ENCODE data around the gene LEPROT.
"Not testable (repeated sequence)": the region's sequence is repeated elsewhere in the genome, so short reads cannot be mapped to it uniquely, and the experiment has no call there.

LEPROT gene

DNA sequence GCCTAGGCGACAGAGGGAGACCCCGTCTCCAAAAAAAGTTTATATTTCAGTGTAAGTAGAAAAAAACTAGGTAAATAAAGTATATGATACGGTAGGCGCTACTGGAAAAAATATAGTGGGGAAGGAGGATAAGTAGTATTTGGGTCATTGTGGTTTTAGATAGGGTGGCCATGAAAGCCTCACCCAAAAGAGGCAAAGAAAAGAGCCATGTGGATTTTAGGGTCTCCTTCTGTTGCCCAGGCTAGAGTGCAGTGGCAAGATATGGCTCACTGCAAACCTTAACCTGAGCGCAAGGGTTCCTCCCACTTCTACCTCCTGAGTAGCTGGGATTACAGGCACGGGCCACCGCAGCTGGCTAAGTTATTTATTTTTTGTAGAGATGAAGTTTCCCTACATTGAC lies 17.1 kb downstream of the LEPROT start:
- DNase-seq = no peak

DNA sequence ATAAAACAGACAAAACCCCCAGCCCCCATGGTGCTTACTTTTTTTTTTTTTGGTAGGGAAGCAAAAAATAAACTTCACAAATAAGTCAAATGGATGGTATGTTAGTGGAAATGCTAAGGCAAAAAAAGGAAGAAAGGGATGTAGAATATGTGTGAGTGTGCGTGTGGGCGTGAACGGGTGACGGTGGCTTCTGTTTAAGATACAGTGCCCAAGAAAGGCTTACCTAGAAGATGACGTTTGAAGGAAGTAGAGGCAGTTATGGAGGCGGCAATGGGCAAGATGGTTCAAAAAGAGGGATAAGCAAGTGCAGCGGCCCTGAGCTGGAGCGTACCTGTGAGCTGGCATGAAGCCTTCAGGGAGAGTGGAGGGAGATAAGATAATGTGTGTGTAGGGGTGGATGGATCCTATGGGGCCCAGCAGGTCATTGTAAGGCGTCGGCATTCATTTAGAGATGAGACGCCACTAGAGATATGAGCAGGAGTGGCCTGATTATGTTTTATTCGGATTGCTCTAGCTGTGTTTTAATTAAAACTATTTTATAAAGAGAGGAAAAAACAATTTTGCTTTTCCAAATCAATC lies 19.9 kb downstream of the LEPROT start:
- DNase-seq = no peak

DNA sequence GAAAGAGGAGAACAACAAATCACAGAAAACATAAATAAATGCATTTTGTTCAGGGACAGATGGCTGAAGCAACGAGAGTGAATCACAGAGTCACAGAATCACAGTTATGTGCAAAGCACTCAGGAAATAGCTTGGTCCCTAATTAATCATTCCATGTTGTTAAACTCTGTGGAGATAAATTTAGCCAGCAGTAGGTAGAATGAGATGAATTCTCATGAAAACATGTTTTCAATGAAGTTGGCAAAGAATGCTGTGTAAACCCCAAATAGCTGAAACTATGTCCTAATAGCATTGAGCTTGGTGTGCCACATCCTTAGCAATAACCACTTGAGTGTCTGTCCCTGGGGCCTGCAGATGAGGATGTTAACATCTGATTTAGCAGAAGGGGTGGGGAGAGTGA lies 20.4 kb downstream of the LEPROT start:
- no peak for DNase-seq

DNA sequence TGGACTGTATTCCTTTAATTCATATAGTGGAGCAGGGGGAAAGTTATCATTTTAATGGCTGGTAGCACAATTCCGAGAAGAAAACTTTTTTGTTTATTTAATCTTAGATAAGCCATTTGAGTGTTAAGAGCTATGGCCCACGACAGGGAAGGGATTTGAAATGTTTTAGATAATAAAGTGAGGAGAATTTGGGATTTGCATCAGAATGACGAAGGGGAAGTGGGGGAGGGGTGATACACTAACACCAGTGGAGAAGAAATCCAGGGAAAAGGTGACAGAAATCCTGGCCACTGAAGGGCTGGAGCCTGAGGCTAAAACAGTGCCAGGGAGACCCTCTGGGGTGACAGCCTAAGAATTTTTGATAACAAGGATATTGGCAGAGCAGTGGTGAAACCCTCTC lies 21.0 kb downstream of the LEPROT start:
- DNase-seq = no peak

DNA sequence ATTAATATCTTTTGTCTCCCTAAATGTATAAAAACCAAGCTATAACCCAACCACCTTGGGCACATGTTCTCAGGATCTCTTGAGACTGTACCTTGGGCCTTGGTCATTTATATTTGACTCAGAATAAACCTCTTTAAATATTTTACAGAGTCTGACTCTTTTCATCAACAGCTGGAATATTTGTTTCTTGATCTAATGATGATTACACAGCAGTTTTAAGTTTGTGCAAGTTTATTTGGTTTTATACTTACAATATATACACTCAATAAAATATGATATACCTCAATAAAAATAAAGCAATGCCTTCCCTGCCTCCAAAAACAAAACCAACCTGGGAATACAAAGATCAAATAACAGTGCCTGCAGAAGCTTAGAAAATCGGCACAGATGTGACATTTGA lies 22.0 kb downstream of the LEPROT start:
- no peak for DNase-seq

DNA sequence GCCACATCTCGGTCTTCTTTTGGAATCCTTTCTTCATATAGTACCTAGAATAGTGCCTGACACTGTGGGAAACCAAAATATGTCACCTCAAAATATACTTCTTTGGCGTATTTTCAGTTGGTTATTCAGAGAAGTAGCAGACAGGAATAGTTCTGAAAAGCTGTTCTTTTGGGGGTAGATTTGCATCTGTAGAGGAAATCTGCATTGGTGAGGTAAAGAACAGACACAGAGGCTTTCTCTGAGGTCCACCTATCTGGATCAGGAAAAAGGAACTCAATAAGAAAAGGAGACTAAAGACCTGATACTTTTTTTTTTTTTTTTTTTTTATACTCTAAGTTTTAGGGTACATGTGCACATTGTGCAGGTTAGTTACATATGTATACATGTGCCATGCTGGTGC lies 23.2 kb downstream of the LEPROT start:
- DNase-seq = no peak

DNA sequence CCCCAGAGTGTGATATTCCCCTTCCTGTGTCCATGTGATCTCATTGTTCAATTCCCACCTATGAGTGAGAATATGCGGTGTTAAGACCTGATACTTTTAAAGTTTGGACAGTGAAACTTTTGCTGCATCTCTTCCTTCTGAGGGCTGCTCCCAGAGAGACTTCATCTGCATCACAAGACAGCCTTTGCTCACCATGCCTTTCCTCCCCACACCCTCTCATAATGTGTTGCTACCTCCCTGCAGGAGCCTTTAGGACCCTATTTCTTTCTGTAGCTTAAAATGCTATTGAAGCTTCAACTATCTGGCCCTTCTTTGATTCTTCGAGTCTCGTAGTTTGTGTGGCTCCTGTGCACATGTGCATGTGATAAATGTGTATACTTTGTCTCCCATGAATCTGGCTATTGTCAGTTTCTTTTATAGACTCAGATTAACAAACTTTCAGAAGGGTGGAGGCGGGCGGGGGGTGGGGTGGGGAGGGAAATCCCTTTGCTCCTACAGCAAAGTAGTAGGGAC lies 23.7 kb downstream of the LEPROT start:
- DNase-seq = no peak

DNA sequence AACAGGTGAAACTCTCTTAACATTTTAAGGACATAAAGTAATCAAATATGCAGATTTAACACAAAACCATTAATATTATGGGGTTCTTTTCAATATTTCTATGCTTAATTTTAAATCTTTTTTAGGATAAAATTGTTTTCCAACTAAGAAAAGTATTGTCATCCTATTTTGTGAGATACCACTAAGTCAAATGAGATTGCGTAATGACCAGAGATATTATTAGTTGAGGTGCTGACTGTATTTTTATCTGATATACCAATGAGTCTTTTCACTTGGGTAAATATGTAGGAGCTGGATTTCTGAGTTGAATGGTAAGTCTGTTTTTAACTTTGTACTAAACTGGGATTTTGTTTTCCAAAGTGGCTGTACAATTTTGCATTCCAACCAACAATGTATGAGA lies 25.4 kb downstream of the LEPROT start:
- DNase-seq = no peak

DNA sequence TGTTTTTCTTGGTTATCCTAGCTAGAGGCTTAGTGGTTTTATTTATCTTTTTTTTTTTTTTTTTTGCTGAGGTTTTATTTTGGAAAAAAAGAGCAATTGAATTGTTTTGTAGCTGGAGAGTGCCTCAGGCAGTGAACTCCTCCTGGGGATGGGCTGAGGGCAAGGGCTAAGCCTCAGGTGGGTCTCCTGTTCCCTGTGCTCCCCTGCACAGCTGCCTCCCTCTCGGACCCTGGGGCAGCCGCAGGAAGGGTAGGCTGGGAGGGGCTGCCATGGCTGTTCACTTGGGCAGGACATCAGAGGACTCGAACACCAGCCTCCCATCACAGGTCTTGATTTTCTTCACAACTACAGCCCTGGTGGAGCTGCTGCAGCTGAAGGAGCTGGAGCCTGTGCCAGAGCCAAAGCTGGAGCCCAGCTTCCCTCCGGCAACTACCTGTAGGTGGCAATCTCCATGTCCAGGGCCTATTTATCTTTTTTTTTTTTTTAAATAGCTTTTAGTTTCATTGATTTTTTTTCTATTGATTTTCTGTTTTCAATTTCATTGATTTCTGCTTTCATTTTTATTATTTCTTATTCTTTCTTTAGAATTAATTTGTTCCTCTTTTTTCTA lies 28.9 kb downstream of the LEPROT start:
- no peak for DNase-seq

DNA sequence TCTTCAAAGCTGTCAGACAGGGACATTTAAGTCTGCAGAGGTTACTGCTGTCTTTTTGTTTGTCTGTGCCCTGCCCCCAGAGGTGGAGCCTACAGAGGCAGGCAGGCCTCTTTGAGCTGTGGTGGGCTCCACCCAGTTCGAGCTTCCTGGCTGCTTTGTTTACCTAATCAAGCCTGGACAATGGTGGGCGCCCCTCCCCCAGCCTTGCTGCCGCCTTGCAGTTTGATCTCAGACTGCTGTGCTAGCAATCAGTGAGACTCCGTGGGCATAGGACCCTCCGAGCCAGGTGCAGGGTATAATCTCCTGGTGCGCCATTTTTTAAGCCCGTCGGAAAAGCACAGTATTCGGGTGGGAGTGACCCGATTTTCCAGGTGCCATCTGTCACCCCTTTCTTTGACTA lies 35.2 kb downstream of the LEPROT start:
- not testable (repeated sequence) for DNase-seq

DNA sequence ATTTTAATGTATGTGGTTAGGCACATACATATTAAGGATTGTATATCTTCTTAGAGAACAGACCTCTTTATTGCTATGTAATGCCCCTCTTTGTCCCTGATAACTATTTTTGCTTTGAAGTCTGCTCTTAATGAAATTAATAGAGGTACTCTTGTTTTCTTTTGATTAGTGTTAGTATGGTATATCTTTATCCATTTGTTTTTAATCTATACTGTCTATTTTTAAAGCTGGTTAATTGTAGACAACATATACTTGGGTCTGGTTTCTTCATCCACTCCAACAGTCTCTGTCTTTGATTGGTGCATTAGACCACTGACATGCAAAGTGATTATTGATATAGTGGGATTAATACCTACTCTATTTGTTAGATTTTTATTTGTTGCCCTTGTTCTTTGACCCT lies 36.0 kb downstream of the LEPROT start:
- no peak for DNase-seq

DNA sequence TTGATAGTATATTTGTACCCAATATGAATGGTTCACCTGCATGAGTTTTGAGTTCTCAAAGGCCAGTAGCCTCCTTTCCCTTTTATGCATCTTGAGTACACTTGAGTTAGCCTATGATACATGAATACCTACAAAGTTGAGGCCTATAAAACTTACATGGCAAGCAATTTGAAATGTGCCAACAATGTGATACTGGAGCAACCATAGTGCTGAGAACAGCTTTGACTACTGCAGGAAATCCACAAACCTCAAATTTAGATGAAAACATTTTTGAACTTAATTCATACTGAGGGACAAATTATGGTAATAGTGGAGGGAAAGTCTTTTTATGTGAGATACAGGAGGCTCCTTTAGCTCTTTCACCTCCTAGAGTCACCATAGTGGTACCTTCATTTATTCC lies 37.4 kb downstream of the LEPROT start:
- no peak for DNase-seq

DNA sequence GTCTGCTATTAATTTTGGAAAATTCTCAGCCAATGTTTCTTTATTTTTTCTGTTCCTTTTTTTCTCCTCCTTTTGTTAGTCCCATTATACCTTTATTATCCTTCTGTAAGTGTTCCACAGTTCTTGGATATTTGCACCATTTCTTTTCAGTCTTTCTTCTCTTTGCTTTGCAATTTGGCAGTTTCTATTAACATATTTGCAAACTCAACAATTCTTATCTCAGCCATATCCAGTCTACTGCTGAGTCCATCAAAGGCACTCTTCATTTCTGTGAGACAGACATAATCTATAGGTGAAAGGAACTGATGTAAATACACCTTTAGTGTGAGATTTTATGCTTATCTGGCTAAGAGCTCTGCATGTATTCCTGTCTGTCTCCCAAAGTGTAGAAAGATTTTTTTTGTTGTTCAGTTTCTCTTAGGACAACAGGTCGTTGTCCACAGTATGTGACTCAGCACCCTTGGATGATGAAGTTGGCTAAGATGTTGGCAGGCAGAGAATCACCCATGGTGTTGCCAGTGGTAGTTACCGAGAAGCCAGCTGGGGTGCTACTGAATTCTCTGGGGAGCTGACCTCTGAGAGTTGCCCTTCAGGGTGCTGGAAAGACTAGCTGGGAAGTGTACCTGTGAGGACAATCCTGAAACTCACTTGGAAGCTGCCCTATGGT lies 38.4 kb downstream of the LEPROT start:
- DNase-seq = peak in 3 of 58 donors; percentile 4 to 29 (median 13)

DNA sequence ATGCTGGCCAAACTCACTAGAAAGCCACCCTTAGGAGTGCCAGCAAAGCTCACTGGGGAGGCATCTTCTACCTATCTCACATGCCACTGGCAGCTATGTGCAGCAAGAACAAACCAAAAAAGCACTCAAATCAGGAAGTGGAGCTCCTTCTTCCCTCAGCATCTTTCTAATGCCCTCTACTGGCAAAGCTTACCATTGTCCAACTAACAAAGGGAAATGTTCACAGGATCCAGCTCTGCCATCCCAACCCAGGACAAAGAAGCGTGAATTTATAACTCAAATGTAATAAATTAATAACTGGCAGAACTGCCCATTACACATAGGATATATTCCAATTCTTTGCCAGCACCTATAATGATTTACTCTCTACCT lies 38.9 kb downstream of the LEPROT start:
- no peak for DNase-seq

DNA sequence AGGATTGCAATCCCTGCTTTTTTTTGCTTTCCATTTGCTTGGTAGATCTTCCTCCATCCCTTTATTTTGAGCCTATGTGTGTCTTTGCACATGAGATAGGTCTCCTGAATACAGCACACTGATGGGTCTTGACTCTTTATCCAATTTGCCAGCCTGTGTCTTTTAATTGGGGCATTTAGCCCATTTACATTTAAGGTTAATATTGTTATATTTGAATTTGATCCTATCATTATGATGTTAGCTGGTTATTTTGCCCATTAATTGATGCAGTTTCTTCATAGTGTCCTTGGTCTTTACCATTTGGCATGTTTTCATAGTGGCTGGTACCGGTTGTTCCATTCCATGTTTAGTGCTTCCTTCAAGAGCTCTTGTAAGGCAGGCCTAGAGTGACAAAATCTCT lies 45.4 kb downstream of the LEPROT start:
- DNase-seq = not testable (repeated sequence)

DNA sequence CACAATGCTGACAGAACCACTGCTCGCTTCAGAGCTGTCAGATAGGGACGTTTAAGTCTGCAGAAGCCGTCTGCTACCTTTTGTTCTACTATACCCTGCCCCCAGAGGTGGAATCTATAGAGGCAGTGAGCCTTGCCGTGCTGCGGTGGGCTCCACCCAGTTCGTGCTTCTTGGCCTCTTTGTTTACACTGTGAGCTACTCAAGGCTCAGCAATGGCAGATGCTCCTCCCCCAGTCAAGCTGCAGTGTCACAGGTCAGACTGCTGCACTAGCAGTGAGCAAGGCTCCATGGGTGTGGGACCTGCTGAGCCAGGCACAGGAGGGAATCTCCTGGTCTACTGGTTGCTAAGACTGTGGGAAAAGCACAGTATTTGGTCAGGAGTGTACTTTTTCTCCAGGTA lies 47.1 kb downstream of the LEPROT start:
- peak in 1 of 58 donors; percentile 2 for DNase-seq

DNA sequence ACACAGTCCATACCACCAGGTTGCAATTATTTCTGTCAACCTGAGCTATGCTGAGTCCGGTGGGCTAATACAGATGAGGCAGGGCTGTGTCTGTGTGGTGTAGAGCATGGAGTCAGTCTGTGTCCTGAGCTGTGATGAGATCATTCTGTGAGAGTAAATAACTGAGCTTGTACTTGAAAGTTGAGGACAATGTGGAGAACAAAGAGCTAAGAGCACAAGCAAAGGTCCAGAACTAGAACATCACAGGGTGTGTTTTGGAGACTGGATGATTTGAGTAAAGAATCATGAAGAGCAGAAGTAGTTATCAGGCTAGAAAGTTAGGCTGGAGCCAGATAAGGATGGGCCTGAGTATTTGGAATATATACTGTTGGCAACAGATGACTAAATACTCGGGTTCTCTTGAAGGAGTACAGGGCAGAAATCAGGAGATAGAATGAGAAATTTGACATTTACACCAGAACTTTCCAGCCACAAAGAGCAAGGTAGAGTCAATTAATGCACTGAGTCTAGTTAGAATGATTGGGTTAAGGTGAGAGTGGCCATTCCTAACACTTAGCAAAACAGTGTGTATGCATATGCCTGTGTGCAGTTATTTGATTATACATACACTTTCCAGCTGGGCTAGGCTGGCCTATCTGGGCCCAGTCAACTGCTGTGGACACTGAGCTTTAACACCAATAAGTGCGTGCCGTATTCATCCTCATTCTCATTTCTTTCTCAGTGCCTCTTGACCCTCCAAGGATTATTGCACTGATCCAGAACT lies 48.8 kb downstream of the LEPROT start:
- DNase-seq = peak in 1 of 58 donors; percentile 4

DNA sequence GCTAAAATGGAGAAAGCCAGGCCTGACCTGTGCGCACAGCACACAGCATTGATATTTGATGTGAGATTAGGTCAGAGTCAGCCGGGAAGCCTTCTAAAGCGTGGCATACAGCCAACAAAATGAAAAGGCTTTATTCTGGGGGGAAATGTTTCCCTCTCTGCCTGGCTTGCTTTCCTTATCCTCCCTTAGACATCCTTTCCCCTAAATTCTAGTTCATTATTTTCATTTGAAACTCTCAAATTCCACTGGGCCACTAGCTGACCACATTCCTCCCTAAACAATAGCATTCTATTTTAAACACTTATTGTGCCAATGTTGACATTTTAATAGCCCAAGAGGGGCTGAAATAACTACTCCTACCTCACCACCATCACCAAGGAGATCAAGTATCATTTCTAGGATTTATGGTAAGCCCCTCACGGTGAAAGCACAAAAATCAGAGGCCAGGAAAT lies 49.4 kb downstream of the LEPROT start:
- peak in 2 of 58 donors; percentile 3 to 10 for DNase-seq

DNA sequence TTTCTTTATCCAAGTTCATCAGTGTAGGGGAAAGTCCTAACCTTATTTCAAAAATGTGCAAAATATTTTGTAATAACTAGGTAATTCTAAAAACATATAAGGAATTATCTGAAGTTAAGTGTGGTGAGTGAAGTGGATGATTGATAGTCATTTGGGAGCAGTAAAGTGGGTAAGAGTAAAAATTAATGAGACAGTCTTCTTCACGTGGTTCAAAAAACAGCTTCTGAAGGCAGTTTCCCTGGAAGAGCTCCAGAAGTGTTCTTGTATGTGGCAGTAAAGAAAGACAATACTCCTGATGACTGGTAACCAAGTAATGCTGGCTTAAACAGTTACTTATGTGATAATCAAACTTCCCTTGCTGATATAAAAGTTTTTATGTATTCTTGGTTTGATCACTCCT lies 50.3 kb downstream of the LEPROT start:
- no peak for DNase-seq

DNA sequence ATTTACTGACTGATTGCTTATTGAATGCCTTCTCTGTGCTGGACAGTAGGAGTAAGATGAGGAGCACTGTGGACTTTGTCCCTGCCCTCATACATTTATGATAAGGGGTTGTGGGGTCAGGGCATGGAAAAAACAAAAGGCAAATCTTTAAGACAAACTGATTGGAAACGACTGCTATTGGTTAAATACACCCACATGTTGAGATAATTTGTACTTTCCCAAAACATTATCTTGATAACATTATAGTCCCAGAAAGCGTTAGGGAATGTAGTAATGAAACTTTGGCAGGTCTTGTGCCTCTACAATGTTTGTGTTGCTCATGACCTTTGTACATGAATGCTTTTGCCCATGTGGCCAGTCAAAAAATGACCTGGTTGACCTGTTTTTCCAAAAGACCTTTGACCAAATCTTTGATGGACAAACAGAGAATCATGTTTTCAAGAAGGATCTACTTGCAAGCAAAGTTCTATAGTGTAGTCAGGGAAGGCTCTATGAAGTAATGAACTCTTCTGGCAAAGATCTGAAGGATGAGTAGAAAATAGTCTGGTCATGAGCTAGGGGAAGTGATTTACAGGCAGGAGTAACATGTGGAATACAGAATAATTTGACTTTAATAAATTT lies 50.9 kb downstream of the LEPROT start:
- DNase-seq = no peak

DNA sequence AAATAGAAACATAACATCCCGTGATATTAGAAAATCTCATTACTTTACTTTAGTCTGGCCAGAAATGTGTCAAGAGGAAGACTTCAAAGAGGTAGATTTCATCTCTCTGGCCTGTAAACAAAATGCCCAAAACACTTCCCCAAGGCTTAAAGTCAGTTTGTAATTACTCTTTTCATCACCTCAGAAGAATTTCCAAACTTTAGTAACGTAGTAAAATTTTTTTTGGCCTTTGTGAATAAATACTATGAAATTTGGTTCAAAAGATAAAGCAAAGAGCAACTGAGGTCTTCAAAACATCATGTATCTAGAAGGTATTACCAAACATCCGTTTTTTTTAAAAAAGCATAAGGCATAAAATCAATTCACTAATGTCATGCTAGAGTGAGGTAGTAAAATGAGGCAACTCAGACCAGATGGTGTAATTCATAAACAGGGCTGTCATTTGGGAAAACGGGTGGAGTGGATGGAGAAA lies 51.4 kb downstream of the LEPROT start:
- DNase-seq = no peak

Measured in anterior cingulate cortex (tissue), 58 donors.